GM19455 (cell line): ENCODE measurements around the gene ZNF597.
"Not testable (repeated sequence)": the region's sequence is repeated elsewhere in the genome, so short reads cannot be mapped to it uniquely, and the experiment has no call there.

Experiments used
- ATAC-seq: cut with Tn5 transposase; IDR thresholded peaks from one replicate; pipeline ENCODE4 v1.9.1; 2021; ENCODE audit not compliant: unreplicated experiment

The ZNF597 gene

GRCh38 chr16:3476409-3476808 is 33.1 kb upstream of the ZNF597 start:
- ATAC-seq = no peak

GRCh38 chr16:3475604-3476375 is 32.5 kb upstream of the ZNF597 start:
- ATAC-seq = no peak

- not testable (repeated sequence) for ATAC-seq
These were observed 31.6 kb upstream of the ZNF597 start for GRCh38 chr16:3474870-3475269.

GRCh38 chr16:3474136-3474779 is 31.0 kb upstream of the ZNF597 start:
- no peak for ATAC-seq

GRCh38 chr16:3473596-3473943 is 30.3 kb upstream of the ZNF597 start:
- not testable (repeated sequence) for ATAC-seq

GRCh38 chr16:3472878-3473595 is 29.7 kb upstream of the ZNF597 start:
- no peak for ATAC-seq

- ATAC-seq = no peak
These were observed 28.3 kb upstream of the ZNF597 start for GRCh38 chr16:3471518-3472176.

GRCh38 chr16:3470723-3471122 is 27.4 kb upstream of the ZNF597 start:
- no peak for ATAC-seq

- ATAC-seq = no peak
These were observed 26.4 kb upstream of the ZNF597 start for GRCh38 chr16:3469736-3470135.

GRCh38 chr16:3468501-3468900 is 25.2 kb upstream of the ZNF597 start:
- ATAC-seq = no peak

- ATAC-seq = no peak
These were observed 24.6 kb upstream of the ZNF597 start for GRCh38 chr16:3467921-3468320.

- ATAC-seq = no peak
These were observed 23.9 kb upstream of the ZNF597 start for GRCh38 chr16:3467182-3467581.

- no peak for ATAC-seq
These were observed 22.7 kb upstream of the ZNF597 start for GRCh38 chr16:3465911-3466584.

- no peak for ATAC-seq
These were observed 22.0 kb upstream of the ZNF597 start for GRCh38 chr16:3465301-3465700.

- no peak for ATAC-seq
These were observed 17.8 kb upstream of the ZNF597 start for GRCh38 chr16:3461151-3461550.

- ATAC-seq = no peak
These were observed 17.3 kb upstream of the ZNF597 start for GRCh38 chr16:3460585-3460984.

GRCh38 chr16:3460121-3460520 is 16.8 kb upstream of the ZNF597 start:
- ATAC-seq = no peak

- ATAC-seq = no peak
These were observed 16.2 kb upstream of the ZNF597 start for GRCh38 chr16:3459401-3460090.

- ATAC-seq = no peak
These were observed 15.6 kb upstream of the ZNF597 start for GRCh38 chr16:3458852-3459361.

- peak; percentile 9 for ATAC-seq
These were observed 15.1 kb upstream of the ZNF597 start for GRCh38 chr16:3458278-3458851.
